Colonic mucosa (tissue), 4 donors: ENCODE measurements around the gene ESYT1. TPM values are rescaled to one million over a fixed set of nuclear protein-coding genes. Genes with fewer than 3 reads are reported as not detected.
A peak's percentile ranks its signal among the peaks of the same experiment; 100 is the strongest.

ENCODE experiments used
- DNase-seq: peaks from one replicate; pipeline ENCODE4 v3.0.0-alpha.2; 2020
- H3K27ac ChIP-seq: fragments of 200-600 bp; one replicate; pipeline ENCODE4 v1.8.0; 2021
- H3K27me3 ChIP-seq: fragments of 200-600 bp; one replicate; pipeline ENCODE4 v1.8.0; 2021
- H3K36me3 ChIP-seq: fragments of 200-600 bp; one replicate; pipeline ENCODE4 v1.8.0; 2021
- H3K4me1 ChIP-seq: fragments of 200-600 bp; one replicate; pipeline ENCODE4 v1.8.0; 2021; ENCODE audit warnings: mild to moderate bottlenecking
- H3K4me3 ChIP-seq: fragments of 200-600 bp; one replicate; pipeline ENCODE4 v1.8.0; 2021
- H3K9ac ChIP-seq, 2 donors: one replicate each; pipeline ENCODE4 v1.7.0; 2013; ENCODE audit warnings: control low read depth in 2 of 2, low read depth in 2 of 2, low read length in 2 of 2
- H3K9me3 ChIP-seq: fragments of 200-600 bp; one replicate; pipeline ENCODE4 v1.8.0; 2021
- intact Hi-C: fragments of 100-400 bp; cut with DNase I; formaldehyde crosslinking; loops from one replicate; pipeline ENCODE4 v1.14.1; 2022
- total RNA-seq, 2 donors: library from RNA; stranded (reverse); fragmentation: NEBNext Ultra II Directional in 1 of 2; extraction: Animal tissue kit (Norgen Biotek cat#: 25700) in 1 of 2; gene quantifications; one replicate each; pipeline ENCODE4 v1.2.1, GENCODE V29; 2021
- TF ChIP-seq, protein P1 (sequence below): fragments of 200-600 bp; IDR thresholded peaks from one replicate; pipeline ENCODE4 v1.8.0; 2022; ENCODE audit warnings: antibody characterized with exemption, mild to moderate bottlenecking
- donor health status: healthy.
- donor health status: DM: no; HTN: no; CAD: no.
- donor health status: DM: no; HTN: no; CAD: no.

ESYT1 gene
- total RNA-seq, 2 donors from 2014 or later, result 63.9 to 72.8 TPM

DNA sequence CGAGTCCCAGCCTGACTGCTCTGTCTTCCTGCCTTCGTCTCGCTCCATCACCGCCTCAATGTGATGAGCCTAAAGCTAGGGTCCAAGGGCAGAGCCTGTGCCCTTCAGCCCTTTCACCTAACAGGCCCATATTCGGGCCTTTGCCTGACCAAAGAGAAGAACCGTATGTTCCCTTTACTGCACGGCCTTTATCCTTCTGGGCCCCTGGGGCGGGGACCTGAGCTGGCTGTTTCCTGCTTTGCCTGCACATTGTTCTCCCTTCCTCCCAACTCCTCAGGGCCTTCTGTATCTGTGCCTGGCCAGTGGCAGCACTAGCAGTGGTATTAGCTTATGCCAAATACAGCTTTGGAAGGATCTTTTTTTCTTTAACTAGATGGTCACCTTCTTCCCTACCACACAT lies 15.8 kb downstream of the ESYT1 start:
- Histone ChIP-seq H3K4me3 (no peak overlapping the region), H3K27ac (peak overlapping the region; percentile 44), H3K4me1 (no peaks in the 10 kb centered on the region), H3K36me3 (peaks cover 8% of the 10 kb centered on the region), H3K27me3 (no peaks in the 10 kb centered on the region), H3K9ac (peak overlapping the region in 1 of 2 donors; percentile 51), H3K9me3 (no peaks in the 10 kb centered on the region)
- intact Hi-C loops, result no loop called here
- TF ChIP-seq, protein P1, sequence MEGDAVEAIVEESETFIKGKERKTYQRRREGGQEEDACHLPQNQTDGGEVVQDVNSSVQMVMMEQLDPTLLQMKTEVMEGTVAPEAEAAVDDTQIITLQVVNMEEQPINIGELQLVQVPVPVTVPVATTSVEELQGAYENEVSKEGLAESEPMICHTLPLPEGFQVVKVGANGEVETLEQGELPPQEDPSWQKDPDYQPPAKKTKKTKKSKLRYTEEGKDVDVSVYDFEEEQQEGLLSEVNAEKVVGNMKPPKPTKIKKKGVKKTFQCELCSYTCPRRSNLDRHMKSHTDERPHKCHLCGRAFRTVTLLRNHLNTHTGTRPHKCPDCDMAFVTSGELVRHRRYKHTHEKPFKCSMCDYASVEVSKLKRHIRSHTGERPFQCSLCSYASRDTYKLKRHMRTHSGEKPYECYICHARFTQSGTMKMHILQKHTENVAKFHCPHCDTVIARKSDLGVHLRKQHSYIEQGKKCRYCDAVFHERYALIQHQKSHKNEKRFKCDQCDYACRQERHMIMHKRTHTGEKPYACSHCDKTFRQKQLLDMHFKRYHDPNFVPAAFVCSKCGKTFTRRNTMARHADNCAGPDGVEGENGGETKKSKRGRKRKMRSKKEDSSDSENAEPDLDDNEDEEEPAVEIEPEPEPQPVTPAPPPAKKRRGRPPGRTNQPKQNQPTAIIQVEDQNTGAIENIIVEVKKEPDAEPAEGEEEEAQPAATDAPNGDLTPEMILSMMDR, result no peak
- DNase-seq, result no peak

DNA sequence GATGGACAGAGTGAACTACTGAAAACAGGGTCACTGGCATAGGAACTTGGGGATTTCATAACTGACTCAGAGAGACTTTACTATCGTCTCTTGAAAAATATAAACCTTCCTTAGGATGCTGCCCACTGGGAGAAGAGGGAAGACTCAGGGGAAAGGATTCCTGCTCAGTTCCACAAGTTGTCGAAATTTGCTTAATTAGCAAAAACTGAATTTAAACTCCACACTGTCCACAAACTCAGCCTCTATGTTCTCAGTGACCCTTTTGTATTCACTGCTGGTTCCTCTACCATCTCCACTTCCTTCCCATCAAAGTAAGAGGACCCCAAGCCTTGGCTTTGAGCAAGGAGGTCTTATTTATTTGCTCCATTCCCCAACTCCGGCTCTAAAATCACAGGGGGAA lies 17.1 kb downstream of the ESYT1 start:
- Histone ChIP-seq H3K27me3 (no peaks in the 10 kb centered on the region), H3K9ac (no peak overlapping the region), H3K9me3 (no peaks in the 10 kb centered on the region), H3K36me3 (peaks cover 8% of the 10 kb centered on the region), H3K27ac (no peak overlapping the region), H3K4me1 (no peaks in the 10 kb centered on the region), H3K4me3 (no peak overlapping the region)
- TF ChIP-seq, protein P1, result no peak
- intact Hi-C loops, result no loop called here
- no peak for DNase-seq

DNA sequence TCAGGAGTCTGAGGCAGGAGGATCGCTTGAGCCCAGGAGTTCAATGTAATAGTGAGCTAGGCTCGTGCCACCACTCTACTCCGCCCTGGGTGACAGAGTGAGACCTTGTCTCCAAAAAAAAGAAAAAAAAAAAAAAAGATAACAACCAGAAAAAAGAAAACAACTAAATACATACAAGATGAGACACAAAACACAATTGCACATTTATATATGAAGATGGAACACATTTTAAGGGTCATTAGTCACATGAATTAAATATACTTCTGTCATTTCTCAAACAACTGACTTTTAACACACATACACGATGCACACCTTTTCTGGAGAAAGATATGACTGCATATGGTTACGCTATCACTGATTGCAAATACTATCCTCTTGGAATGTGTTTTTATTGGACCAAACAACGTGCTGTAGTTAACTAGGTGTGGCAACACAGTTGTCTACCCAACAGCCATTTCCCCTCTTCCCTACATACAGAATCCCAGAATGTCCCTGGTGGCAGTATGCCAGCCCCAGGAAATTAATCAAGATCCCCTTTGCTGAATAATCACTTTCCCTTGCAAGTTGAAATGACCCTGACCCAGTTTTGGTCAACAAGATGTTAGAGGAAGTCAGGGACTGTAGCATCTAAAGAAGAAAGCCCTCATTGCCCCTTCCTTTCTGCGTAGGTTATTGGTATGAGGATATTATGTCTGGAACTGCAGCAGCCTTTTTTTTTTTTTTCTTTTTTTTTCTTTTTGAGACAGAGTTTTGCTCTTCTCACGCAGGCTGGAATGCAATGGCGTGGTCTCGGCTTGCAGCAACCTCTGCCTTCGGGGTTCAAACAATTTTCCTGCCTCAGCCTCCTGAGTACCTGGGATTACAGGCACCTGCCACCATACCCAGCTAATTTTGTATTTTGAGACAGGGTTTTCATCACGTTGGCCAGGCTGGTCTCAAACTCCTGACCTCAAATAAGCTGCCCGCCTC lies 18.7 kb downstream of the ESYT1 start:
- TF ChIP-seq, protein P1, result no peak
- DNase-seq, result peak; percentile 66

GRCh38 chr12:56150563-56150962 lies 22.5 kb downstream of the ESYT1 start:
- Histone ChIP-seq H3K4me1 (peaks cover 9% of the 10 kb centered on the region), H3K9ac (no peak overlapping the region), H3K27me3 (no peaks in the 10 kb centered on the region), H3K36me3 (no peaks in the 10 kb centered on the region), H3K4me3 (no peak overlapping the region), H3K9me3 (no peaks in the 10 kb centered on the region), H3K27ac (peak overlapping the region; percentile 98)
- TF ChIP-seq, protein P1, result no peak
- DNase-seq, result no peak
- intact Hi-C loops, result no loop called here

More for the DNA sequence above, 18.7 kb downstream of the ESYT1 start:
- peaks cover 8% of the 10 kb centered on the region for H3K4me1 ChIP-seq
- H3K27ac ChIP-seq, result peak overlapping the region; percentile 28
- H3K27me3 ChIP-seq, result no peaks in the 10 kb centered on the region
- intact Hi-C loops, result no loop called here
- no peak overlapping the region for H3K4me3 ChIP-seq
- H3K36me3 ChIP-seq, result peaks cover 8% of the 10 kb centered on the region
- H3K9me3 ChIP-seq, result no peaks in the 10 kb centered on the region
- H3K9ac ChIP-seq, result peak overlapping the region in 1 of 2 donors; percentile 55

DNA sequence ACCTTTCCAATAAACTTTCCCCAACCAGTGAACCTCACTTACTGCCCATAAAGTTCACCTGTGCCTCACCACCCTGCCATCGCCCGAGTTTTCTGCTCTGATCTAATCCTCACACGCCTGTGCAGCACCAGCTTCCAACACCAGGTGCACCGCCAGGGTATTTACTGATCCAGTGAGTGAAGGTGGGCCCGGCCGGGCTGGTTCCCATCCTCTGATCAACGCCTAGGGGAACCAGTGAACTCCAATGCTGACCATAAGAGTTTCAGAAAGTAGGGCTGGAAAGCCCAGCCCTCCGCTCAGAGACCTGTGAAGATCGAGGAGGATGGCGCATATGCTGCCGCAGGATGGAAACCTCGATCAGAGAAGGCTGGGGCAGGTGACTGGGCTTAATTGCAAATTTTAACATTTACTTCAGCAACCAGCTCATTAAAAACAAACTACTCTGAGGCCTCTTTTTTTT lies 23.6 kb downstream of the ESYT1 start:
- DNase-seq, result peak; percentile 75
- Histone ChIP-seq H3K27ac (peak overlapping the region; percentile 98), H3K27me3 (no peaks in the 10 kb centered on the region), H3K9me3 (no peaks in the 10 kb centered on the region), H3K36me3 (no peaks in the 10 kb centered on the region), H3K4me1 (peaks cover 9% of the 10 kb centered on the region), H3K4me3 (peak overlapping the region; percentile 42), H3K9ac (peak overlapping the region; percentile 70 to 92)
- TF ChIP-seq, protein P1, result peak; percentile 44
- intact Hi-C loops, result no loop called here
